Heart left ventricle (tissue), 16 donors: ENCODE measurements around the gene CTU2. TPM values are rescaled to one million over a fixed set of nuclear protein-coding genes. Genes with fewer than 3 reads are reported as not detected.

ENCODE experiments used
- ATAC-seq, 4 donors: fragments of 200-7000 bp; cut with Tn5 transposase; one replicate each; pipeline ENCODE4 v1.9.1; 2020 to 2022; ENCODE audit warnings: moderate library complexity in 4 of 4, mild to moderate bottlenecking in 3 of 4, moderate number of reproducible peaks in 1 of 4
- DNase-seq, 5 donors: peaks; one replicate each; pipeline ENCODE4 v3.0.0-alpha.2; 2020
- H3K27ac ChIP-seq, 12 donors: fragments of 200-600 bp; sonication (generic) in 4 of 12; one replicate each; pipeline versions ENCODE4 v1.5.0 to v1.8.0; 2016 to 2022; ENCODE audit warnings: mild to moderate bottlenecking in 2 of 12
- H3K27me3 ChIP-seq, 9 donors: fragments of 200-600 bp; sonication (generic) in 2 of 9; one replicate each; pipeline versions ENCODE4 v1.5.1 to v1.8.0; 2016 to 2022; ENCODE audit warnings: mild to moderate bottlenecking in 3 of 9
- H3K36me3 ChIP-seq, 9 donors: fragments of 200-600 bp; sonication (generic) in 2 of 9; one replicate each; pipeline versions ENCODE4 v1.5.0 to v1.8.0; 2018 to 2022; ENCODE audit warnings: mild to moderate bottlenecking in 2 of 9
- H3K4me1 ChIP-seq, 12 donors: fragments of 200-600 bp; sonication (generic) in 4 of 12; one replicate each; pipeline versions ENCODE4 v1.5.0 to v1.8.0; 2016 to 2022; ENCODE audit warnings: mild to moderate bottlenecking in 3 of 12
- H3K4me3 ChIP-seq, 12 donors: fragments of 200-600 bp; sonication (generic) in 4 of 12; one replicate each; pipeline versions ENCODE4 v1.5.0 to v1.8.0; 2017 to 2022; ENCODE audit warnings: mild to moderate bottlenecking in 9 of 12, moderate library complexity in 4 of 12
- H3K9me3 ChIP-seq, 12 donors: fragments of 200-600 bp; sonication (generic) in 4 of 12; one replicate each; pipeline versions ENCODE4 v1.5.0 to v1.8.0; 2016 to 2022; ENCODE audit warnings: mild to moderate bottlenecking in 1 of 12
- POLR2A ChIP-seq, 2 donors: fragments of 450-650 bp; IDR thresholded peaks; one replicate each; pipeline ENCODE4 v1.6.1; 2017; ENCODE audit warnings: antibody characterized with exemption in 2 of 2, mild to moderate bottlenecking in 2 of 2, moderate library complexity in 2 of 2
- WGBS, 4 donors: extraction: QIAGEN DNeasy Blood & Tissue Kit in 2 of 4; methylation state at CpG; one replicate each; pipeline versions ENCODE4 v1.1.5 to v1.1.7; 2013 to 2018; 5-methylcytosine and 5-hydroxymethylcytosine counted together
- intact Hi-C, 10 donors: fragments of 100-400 bp; cut with DNase I; formaldehyde crosslinking; loops; one replicate each; pipeline versions ENCODE4 v1.11.1 to v1.14.2; 2022
- polyA plus RNA-seq, 2 donors: library from polyadenylated mRNA; stranded (reverse); fragments of 200-250 nt; gene quantifications; one replicate each; pipeline ENCODE4 v1.2.3, GENCODE V29; 2013
- total RNA-seq, 9 donors: library from RNA; depleted of rRNA in 2 of 9; stranded (reverse); fragments of >200 nt in 2 of 9; fragmentation: NEBNext Ultra II Directional in 3 of 9; extraction: Animal tissue kit (Norgen Biotek cat#: 25700) in 3 of 9; gene quantifications; one replicate each; pipeline versions ENCODE4 v1.1.0 to v1.2.4, GENCODE V29; 2016 to 2023
- TF ChIP-seq, protein P1 (sequence below), 12 donors: fragments of 200-600 bp; sonication (generic) in 4 of 12; IDR thresholded peaks; one replicate each; pipeline versions ENCODE4 v1.5.0 to v1.8.0; 2018 to 2022; ENCODE audit warnings: antibody characterized with exemption in 12 of 12, mild to moderate bottlenecking in 5 of 12
- donor health status: ischemic (EF 13 %, LVEDD 7.1; RV severe dilation, severe dysfunction).
- donor health status: healthy with polysubstance abuse.
- donor health status: DM: no; HTN: yes; CAD: no.
- donor health status: DM: no; HTN: no; CAD: no.
- donor health status: ischemic (EF 25% LVEDD 6.9; RV normal size, moderate dysfunction).
- donor health status: ischemic (EF 25% LVEDD 5.7; RV mildly dilated, moderate dysfunction).
- donor health status: healthy.
- donor health status: DM: yes; HTN: yes; CAD: no.
- donor health status: ischemic (EF 35%, LVEDD 5.7; RV mildly dilated, moderate dysfunction).
- donor health status: nonischemic (EF 11% LVEDD 7.7; RV severe dilation, severe dysfunction).
- donor health status: DM: yes; HTN: yes; CAD: no.
- donor health status: PGD.
- donor health status: ischemic (EF 29% LVEDD 5.4; RV normal size, mild dysfunction).
- donor health status: nonischemic (EF 23%, LVEDD 6.1; RV moderate dilation, normal function).

Gene CTU2
- total and polyA plus RNA-seq, 11 donors: 6.5 to 20.8 (median 13.0) TPM

DNA sequence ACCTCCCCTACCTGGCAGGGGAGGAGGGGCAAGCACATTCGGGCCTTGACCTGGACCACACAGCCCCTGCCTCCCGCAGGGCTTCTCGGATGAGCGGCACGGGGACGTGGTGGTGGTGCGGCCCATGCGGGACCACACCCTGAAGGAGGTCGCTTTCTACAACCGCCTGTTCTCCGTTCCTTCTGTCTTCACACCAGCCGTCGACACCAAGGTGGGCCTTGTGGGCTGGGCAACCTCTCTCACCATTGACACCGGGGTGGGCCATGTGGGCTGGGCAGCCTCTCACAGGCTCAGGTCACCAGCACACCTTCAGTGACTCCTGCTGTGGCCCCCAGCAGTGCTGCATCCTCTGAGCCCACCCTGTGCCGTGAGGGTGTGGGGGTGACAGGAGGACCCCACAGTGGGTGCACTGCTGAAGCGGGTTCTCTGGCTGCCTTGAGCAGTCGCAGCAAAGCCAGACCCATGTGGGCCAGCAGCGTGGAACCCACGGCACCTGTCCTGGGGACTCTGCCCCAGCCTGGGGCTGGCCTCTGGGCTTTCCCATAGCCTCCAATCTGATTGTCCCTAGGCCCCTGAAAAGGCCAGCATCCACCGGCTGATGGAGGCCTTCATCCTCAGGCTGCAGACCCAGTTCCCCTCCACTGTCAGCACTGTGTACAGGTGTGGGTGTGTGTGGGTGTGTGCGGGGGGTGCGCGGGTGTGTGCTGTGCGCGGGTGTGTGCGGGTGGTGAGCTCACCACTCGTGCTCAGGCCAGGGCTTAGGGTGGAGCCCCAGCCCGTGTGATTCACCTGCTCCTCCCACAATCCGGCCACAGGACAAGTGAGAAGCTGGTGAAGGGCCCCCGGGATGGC lies 7.5 kb downstream of the CTU2 start:
- Histone ChIP-seq H3K4me3 (no peak overlapping the region), H3K9me3 (no peaks in the 10 kb centered on the region), H3K27me3 (no peaks in the 10 kb centered on the region), H3K4me1 (no peaks in the 10 kb centered on the region), H3K36me3 (peaks cover 0 to 66% (median 52%) of the 10 kb centered on the region in 9 donors), H3K27ac (peak overlapping the region in 1 of 12 donors; percentile 24)
- ATAC-seq (peak in 1 of 4 donors; percentile 24), DNase-seq (no peak)
- no peak for TF ChIP-seq POLR2A (IDR thresholded peaks at IDR 0.05)
- TF ChIP-seq, protein P1, sequence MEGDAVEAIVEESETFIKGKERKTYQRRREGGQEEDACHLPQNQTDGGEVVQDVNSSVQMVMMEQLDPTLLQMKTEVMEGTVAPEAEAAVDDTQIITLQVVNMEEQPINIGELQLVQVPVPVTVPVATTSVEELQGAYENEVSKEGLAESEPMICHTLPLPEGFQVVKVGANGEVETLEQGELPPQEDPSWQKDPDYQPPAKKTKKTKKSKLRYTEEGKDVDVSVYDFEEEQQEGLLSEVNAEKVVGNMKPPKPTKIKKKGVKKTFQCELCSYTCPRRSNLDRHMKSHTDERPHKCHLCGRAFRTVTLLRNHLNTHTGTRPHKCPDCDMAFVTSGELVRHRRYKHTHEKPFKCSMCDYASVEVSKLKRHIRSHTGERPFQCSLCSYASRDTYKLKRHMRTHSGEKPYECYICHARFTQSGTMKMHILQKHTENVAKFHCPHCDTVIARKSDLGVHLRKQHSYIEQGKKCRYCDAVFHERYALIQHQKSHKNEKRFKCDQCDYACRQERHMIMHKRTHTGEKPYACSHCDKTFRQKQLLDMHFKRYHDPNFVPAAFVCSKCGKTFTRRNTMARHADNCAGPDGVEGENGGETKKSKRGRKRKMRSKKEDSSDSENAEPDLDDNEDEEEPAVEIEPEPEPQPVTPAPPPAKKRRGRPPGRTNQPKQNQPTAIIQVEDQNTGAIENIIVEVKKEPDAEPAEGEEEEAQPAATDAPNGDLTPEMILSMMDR (IDR thresholded peaks at IDR 0.05): no peak
- WGBS, 4 donors: 86 to 91% (median 90%) methylated on average over 21 to 30 of the region's 30 CpGs
- intact Hi-C loops: no loop called here

DNA sequence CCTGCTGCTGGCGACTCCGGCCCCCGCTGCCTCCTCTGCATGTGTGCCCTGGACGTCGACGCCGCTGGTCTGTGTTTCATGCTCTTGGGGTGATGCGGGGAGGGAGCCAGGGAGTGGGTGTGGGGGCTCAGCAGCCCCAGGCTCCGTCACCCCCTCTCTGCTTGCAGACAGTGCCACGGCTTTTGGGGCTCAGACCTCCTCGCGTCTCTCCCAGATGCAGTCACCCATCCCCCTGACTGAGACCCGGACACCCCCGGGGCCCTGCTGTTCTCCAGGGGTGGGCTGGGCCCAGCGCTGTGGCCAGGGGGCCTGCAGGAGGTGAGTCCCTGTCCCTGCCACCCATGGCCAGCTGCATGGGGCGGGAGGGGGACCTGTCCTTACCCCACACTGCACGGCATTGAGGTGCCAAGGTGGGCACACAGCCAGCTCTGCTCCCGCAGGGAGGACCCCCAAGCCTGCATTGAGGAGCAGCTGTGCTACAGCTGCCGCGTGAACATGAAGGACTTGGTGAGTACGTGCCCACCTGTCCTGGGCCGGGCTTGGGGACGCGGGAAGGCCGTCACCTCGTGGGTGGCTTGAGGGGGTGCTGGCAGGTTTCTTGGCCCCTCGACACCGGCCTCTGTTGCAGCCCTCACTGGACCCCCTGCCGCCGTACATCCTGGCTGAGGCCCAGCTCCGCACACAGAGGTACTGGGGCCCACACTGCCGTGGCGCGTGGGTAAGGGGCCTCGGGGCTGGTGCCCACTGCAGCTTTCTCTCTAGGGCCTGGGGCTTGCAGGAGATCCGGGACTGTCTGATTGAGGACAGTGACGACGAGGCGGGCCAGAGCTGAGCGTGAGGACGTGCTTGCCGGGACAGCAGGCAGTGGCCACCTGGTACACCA lies 8.4 kb downstream of the CTU2 start:
- H3K4me3 ChIP-seq: no peak overlapping the region
- 90 to 92% (median 91%) methylated on average over 27 to 42 of the region's 42 CpGs for WGBS, 4 donors
- peaks cover 0 to 70% (median 60%) of the 10 kb centered on the region in 9 donors for H3K36me3 ChIP-seq
- H3K27me3 ChIP-seq: no peaks in the 10 kb centered on the region
- ATAC-seq (no peak), DNase-seq (no peak)
- H3K27ac ChIP-seq: no peak overlapping the region
- no peaks in the 10 kb centered on the region for H3K4me1 ChIP-seq
- no peaks in the 10 kb centered on the region for H3K9me3 ChIP-seq
- intact Hi-C loops: no loop called here
- TF ChIP-seq POLR2A (IDR thresholded peaks at IDR 0.05): no peak
- TF ChIP-seq, protein P1 (IDR thresholded peaks at IDR 0.05): no peak

DNA sequence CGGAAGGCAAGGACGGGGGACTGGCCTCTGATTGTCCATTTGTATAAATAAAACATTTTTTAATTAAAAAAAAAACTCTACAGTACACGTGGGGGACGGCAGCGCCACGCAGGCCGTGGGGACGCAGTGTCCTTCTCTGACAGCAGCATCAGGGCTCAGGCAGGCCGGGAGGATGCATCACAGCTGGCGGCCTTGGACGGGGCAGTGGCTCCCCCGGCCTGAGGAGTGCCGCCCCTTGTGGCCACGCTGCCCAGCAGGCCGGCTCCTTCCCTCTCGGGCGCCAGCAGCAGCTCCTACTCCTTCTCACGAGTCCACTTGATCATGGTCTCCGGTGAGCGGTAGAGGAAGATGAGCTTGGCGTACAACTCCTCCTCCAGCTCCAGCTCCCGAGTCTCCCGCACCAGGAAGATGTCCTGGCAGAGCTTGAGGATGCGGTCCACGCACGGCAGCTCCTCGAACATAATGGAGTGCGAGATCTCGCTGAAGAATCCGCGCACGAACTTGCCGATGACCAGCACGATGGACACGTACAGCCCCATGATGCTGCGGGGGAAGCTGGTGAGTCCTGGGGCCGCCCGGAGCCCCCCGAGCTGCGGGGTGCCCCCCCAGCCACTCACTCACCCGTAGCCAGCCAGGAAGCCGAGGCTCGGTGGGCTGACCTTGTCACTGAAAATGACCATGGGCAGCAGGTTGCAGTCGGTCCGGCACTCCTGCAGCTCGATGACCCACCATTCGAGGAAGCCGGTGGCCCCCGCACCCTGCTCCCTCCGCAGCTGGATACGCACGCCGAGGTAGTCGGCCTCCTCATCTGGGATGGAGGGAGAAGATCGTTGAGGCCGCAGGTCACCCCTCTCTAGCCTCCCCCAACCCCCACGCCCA lies 9.2 kb downstream of the CTU2 start:
- Histone ChIP-seq H3K36me3 (peaks cover 0 to 73% (median 69%) of the 10 kb centered on the region in 9 donors), H3K27me3 (no peaks in the 10 kb centered on the region), H3K9me3 (no peaks in the 10 kb centered on the region), H3K4me3 (no peak overlapping the region), H3K4me1 (no peaks in the 10 kb centered on the region), H3K27ac (no peak overlapping the region)
- 93 to 96% (median 93%) methylated on average over 42 to 57 of the region's 57 CpGs for WGBS, 4 donors
- intact Hi-C loops: no loop called here
- no peak for DNase-seq
- no peak for ATAC-seq
- TF ChIP-seq, protein P1 (IDR thresholded peaks at IDR 0.05): no peak
- TF ChIP-seq POLR2A (IDR thresholded peaks at IDR 0.05): no peak
